H1 (cell line): ENCODE data around the gene WRAP73. TPM values are rescaled to one million over a fixed set of nuclear protein-coding genes. Genes with fewer than 3 reads are reported as not detected.

Source experiments
- CEBPB ChIP-seq: IDR thresholded peaks from 2 replicates; pipeline ENCODE4 v1.6.1; 2012; ENCODE audit warnings: low read depth, low read length
- NANOG ChIP-seq: IDR thresholded peaks from 2 replicates; pipeline ENCODE4 v1.6.1; 2011; ENCODE audit warnings: low read length, low read depth, mild to moderate bottlenecking, inconsistent platforms; ENCODE audit not compliant: insufficient read depth, poor library complexity, severe bottlenecking
- RAD21 ChIP-seq, 2 experiments: IDR thresholded peaks in 1 of 2; conservative IDR thresholded peaks in 1 of 2; 2 replicates each; pipeline ENCODE4 v1.6.1; 2011; ENCODE audit warnings: low read depth in 2 of 2, low read length in 2 of 2, improper control_type of control experiment in 1 of 2, inconsistent platforms in 1 of 2, mild to moderate bottlenecking in 1 of 2, moderate library complexity in 1 of 2
- SAP30 ChIP-seq: fragments of 300-600 bp; sonication (generic); IDR thresholded peaks from 2 replicates; pipeline ENCODE4 v1.7.1; 2012; ENCODE audit warnings: low read length, moderate library complexity, mild to moderate bottlenecking, inconsistent platforms; ENCODE audit not compliant: insufficient read depth, insufficient replicate concordance
- SP4 ChIP-seq: IDR thresholded peaks from 2 replicates; pipeline ENCODE4 v1.6.1; 2012; ENCODE audit warnings: low read length, inconsistent platforms
- SUZ12 ChIP-seq: fragments of 200-600 bp; sonication (generic); IDR thresholded peaks from 2 replicates; pipeline ENCODE4 v1.6.1; 2012; ENCODE audit warnings: mild to moderate bottlenecking, inconsistent platforms, low read length, moderate library complexity, mixed read lengths
- polyA plus RNA-seq, 7 experiments: library from polyadenylated mRNA; depleted of rRNA in 3 of 7; stranded (reverse) in 5 of 7; unstranded in 2 of 7; fragments of >200 nt in 5 of 7; fragments of 200-250 nt in 2 of 7; gene quantifications; 1 replicate in 5 of 7; 2 replicates in 1 of 7; 4 replicates in 1 of 7; pipeline versions ENCODE4 v1.2.1 to v1.2.3, GENCODE V29; 2011 to 2013; ENCODE audit warnings: missing spikeins in 2 of 7, mixed read lengths in 2 of 7
- total RNA-seq: library from RNA; stranded (reverse); fragmentation: NEBNext Ultra II Directional; extraction: Animal tissue kit (Norgen Biotek cat#: 25700); gene quantifications from 2 replicates; pipeline ENCODE4 v1.2.1, GENCODE V29; 2021
- TF ChIP-seq, protein P1 (sequence below): fragments of 300-600 bp; sonication (generic); IDR thresholded peaks from 2 replicates; pipeline ENCODE4 v1.7.1; 2012; ENCODE audit warnings: low read length, moderate library complexity, mild to moderate bottlenecking, inconsistent platforms; ENCODE audit not compliant: insufficient replicate concordance
- TF ChIP-seq, protein P2 (sequence below): IDR thresholded peaks from 2 replicates; pipeline ENCODE4 v1.6.1; 2012; ENCODE audit warnings: low read length, inconsistent platforms
- TF ChIP-seq, protein P3 (sequence below): IDR thresholded peaks from 2 replicates; pipeline ENCODE4 v1.6.1; 2012; ENCODE audit warnings: inconsistent platforms

Gene WRAP73
- total and polyA plus RNA-seq, 2 of the 8 experiments (the other 6 are each of a cell fraction or from before 2014, with no cell fraction given) = 30.3 to 50.7 TPM

DNA sequence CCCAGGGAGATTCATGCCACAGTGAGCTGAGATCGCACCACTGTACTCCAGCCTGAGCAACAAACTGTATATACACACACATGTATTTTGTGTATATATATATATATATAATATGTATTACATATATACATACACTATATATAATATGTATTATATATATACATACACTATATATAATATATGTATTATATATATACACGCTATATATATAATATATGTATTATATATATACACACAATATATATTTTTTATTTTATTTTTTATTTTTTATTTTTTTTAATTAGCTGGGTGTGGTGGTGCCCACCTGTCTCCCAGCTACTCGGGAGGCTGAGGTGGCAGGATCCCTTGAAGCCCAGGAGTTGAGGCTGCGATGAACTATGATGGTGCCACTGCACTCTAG, 11.7 kb upstream of the WRAP73 start (continued):
- TF ChIP-seq, protein P1, sequence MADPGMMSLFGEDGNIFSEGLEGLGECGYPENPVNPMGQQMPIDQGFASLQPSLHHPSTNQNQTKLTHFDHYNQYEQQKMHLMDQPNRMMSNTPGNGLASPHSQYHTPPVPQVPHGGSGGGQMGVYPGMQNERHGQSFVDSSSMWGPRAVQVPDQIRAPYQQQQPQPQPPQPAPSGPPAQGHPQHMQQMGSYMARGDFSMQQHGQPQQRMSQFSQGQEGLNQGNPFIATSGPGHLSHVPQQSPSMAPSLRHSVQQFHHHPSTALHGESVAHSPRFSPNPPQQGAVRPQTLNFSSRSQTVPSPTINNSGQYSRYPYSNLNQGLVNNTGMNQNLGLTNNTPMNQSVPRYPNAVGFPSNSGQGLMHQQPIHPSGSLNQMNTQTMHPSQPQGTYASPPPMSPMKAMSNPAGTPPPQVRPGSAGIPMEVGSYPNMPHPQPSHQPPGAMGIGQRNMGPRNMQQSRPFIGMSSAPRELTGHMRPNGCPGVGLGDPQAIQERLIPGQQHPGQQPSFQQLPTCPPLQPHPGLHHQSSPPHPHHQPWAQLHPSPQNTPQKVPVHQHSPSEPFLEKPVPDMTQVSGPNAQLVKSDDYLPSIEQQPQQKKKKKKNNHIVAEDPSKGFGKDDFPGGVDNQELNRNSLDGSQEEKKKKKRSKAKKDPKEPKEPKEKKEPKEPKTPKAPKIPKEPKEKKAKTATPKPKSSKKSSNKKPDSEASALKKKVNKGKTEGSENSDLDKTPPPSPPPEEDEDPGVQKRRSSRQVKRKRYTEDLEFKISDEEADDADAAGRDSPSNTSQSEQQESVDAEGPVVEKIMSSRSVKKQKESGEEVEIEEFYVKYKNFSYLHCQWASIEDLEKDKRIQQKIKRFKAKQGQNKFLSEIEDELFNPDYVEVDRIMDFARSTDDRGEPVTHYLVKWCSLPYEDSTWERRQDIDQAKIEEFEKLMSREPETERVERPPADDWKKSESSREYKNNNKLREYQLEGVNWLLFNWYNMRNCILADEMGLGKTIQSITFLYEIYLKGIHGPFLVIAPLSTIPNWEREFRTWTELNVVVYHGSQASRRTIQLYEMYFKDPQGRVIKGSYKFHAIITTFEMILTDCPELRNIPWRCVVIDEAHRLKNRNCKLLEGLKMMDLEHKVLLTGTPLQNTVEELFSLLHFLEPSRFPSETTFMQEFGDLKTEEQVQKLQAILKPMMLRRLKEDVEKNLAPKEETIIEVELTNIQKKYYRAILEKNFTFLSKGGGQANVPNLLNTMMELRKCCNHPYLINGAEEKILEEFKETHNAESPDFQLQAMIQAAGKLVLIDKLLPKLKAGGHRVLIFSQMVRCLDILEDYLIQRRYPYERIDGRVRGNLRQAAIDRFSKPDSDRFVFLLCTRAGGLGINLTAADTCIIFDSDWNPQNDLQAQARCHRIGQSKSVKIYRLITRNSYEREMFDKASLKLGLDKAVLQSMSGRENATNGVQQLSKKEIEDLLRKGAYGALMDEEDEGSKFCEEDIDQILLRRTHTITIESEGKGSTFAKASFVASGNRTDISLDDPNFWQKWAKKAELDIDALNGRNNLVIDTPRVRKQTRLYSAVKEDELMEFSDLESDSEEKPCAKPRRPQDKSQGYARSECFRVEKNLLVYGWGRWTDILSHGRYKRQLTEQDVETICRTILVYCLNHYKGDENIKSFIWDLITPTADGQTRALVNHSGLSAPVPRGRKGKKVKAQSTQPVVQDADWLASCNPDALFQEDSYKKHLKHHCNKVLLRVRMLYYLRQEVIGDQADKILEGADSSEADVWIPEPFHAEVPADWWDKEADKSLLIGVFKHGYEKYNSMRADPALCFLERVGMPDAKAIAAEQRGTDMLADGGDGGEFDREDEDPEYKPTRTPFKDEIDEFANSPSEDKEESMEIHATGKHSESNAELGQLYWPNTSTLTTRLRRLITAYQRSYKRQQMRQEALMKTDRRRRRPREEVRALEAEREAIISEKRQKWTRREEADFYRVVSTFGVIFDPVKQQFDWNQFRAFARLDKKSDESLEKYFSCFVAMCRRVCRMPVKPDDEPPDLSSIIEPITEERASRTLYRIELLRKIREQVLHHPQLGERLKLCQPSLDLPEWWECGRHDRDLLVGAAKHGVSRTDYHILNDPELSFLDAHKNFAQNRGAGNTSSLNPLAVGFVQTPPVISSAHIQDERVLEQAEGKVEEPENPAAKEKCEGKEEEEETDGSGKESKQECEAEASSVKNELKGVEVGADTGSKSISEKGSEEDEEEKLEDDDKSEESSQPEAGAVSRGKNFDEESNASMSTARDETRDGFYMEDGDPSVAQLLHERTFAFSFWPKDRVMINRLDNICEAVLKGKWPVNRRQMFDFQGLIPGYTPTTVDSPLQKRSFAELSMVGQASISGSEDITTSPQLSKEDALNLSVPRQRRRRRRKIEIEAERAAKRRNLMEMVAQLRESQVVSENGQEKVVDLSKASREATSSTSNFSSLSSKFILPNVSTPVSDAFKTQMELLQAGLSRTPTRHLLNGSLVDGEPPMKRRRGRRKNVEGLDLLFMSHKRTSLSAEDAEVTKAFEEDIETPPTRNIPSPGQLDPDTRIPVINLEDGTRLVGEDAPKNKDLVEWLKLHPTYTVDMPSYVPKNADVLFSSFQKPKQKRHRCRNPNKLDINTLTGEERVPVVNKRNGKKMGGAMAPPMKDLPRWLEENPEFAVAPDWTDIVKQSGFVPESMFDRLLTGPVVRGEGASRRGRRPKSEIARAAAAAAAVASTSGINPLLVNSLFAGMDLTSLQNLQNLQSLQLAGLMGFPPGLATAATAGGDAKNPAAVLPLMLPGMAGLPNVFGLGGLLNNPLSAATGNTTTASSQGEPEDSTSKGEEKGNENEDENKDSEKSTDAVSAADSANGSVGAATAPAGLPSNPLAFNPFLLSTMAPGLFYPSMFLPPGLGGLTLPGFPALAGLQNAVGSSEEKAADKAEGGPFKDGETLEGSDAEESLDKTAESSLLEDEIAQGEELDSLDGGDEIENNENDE = no peak
- TF ChIP-seq RAD21 (IDR thresholded peaks at IDR 0.05 in 1 of 2, conservative IDR thresholded peaks at IDR 0.05 in 1 of 2; ENCODE audit: low read depth in 2 of 2, low read length in 2 of 2) (no peak), CEBPB (no peak), SUZ12 (no peak), NANOG (no peak), SAP30 (no peak), SP4 (no peak)
- TF ChIP-seq, protein P2, sequence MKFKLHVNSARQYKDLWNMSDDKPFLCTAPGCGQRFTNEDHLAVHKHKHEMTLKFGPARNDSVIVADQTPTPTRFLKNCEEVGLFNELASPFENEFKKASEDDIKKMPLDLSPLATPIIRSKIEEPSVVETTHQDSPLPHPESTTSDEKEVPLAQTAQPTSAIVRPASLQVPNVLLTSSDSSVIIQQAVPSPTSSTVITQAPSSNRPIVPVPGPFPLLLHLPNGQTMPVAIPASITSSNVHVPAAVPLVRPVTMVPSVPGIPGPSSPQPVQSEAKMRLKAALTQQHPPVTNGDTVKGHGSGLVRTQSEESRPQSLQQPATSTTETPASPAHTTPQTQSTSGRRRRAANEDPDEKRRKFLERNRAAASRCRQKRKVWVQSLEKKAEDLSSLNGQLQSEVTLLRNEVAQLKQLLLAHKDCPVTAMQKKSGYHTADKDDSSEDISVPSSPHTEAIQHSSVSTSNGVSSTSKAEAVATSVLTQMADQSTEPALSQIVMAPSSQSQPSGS = no peak
- TF ChIP-seq, protein P3, sequence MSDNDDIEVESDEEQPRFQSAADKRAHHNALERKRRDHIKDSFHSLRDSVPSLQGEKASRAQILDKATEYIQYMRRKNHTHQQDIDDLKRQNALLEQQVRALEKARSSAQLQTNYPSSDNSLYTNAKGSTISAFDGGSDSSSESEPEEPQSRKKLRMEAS = no peak
